CD4-positive, alpha-beta memory T cell (primary cell): ENCODE measurements around the gene TTC19. TPM values are rescaled to one million over a fixed set of nuclear protein-coding genes. Genes with fewer than 3 reads are reported as not detected.
A peak's percentile ranks its signal among the peaks of the same experiment; 100 is the strongest.

Experiments
- CTCF ChIA-PET: fragments of 350-600 bp; sonication (Branson Sonifier 250); formaldehyde crosslinking; loops from one replicate; lab custom pipeline; 2021; ENCODE audit warnings: inconsistent platforms; ENCODE audit not compliant: partially characterized antibody; lab: Charles Lee
- POLR2A ChIA-PET: fragments of 350-600 bp; sonication (Branson Sonifier 250); formaldehyde crosslinking; loops from one replicate; lab custom pipeline; 2021; ENCODE audit not compliant: partially characterized antibody; lab: Charles Lee
- DNase-seq, 5 donors: peaks; one replicate each; pipeline versions ENCODE4 v3.0.0 to v3.0.0-alpha.2; 2020 to 2022; ENCODE audit warnings: mixed read lengths in 1 of 5
- H3K27ac ChIP-seq: one replicate; pipeline ENCODE4 v1.7.0; 2013; ENCODE audit warnings: low read depth, low read length
- H3K27me3 ChIP-seq: 2 replicates; pipeline ENCODE4 v1.7.0; 2013; ENCODE audit warnings: mild to moderate bottlenecking, low read length, moderate library complexity; ENCODE audit not compliant: insufficient read depth
- H3K36me3 ChIP-seq: 2 replicates; pipeline ENCODE4 v1.7.0; 2013; ENCODE audit warnings: mild to moderate bottlenecking, low read length, moderate library complexity; ENCODE audit not compliant: insufficient read depth
- H3K4me1 ChIP-seq: 2 replicates; pipeline ENCODE4 v1.7.0; 2013; ENCODE audit warnings: mild to moderate bottlenecking, low read length, moderate library complexity; ENCODE audit not compliant: insufficient read depth
- H3K4me3 ChIP-seq, 2 donors: one replicate each; pipeline ENCODE4 v1.7.0; 2013; ENCODE audit warnings: low read length in 2 of 2, mild to moderate bottlenecking in 1 of 2
- H3K9me3 ChIP-seq, 2 donors: one replicate each; pipeline ENCODE4 v1.7.0; 2013; ENCODE audit warnings: low read length in 2 of 2, control low read depth in 1 of 2; ENCODE audit not compliant: control insufficient read depth in 1 of 2
- H3K27ac Mint-ChIP-seq, 7 donors: one replicate each; pipeline ENCODE4 v1.8.0; 2020 to 2021; ENCODE audit warnings: mixed read lengths in 7 of 7, mild to moderate bottlenecking in 6 of 7, inconsistent platforms in 3 of 7, moderate library complexity in 3 of 7
- H3K27me3 Mint-ChIP-seq, 2 donors: one replicate each; pipeline ENCODE4 v1.8.0; 2020 to 2021; ENCODE audit warnings: mixed read lengths in 2 of 2
- H3K36me3 Mint-ChIP-seq, 2 donors: one replicate each; pipeline ENCODE4 v1.8.0; 2020 to 2021; ENCODE audit warnings: mixed read lengths in 2 of 2, inconsistent platforms in 1 of 2, mild to moderate bottlenecking in 1 of 2
- H3K4me1 Mint-ChIP-seq, 4 donors: one replicate each; pipeline ENCODE4 v1.8.0; 2020 to 2021; ENCODE audit warnings: mixed read lengths in 4 of 4, mild to moderate bottlenecking in 1 of 4
- H3K4me3 Mint-ChIP-seq, 8 donors: one replicate each; pipeline ENCODE4 v1.8.0; 2020 to 2021; ENCODE audit warnings: mixed read lengths in 8 of 8, mild to moderate bottlenecking in 7 of 8, moderate library complexity in 6 of 8, inconsistent platforms in 3 of 8
- H3K9me3 Mint-ChIP-seq, 8 donors: one replicate each; pipeline ENCODE4 v1.8.0; 2020 to 2021; ENCODE audit warnings: mixed read lengths in 8 of 8, mild to moderate bottlenecking in 5 of 8, inconsistent platforms in 3 of 8, moderate library complexity in 1 of 8
- intact Hi-C: fragments of 100-400 bp; cut with micrococcal nuclease; formaldehyde crosslinking; loops from one replicate; pipeline ENCODE4 v1.15.1; 2023
- polyA plus RNA-seq, 2 donors: library from polyadenylated mRNA; unstranded; fragments of 300-500 nt; fragmentation: Illumina TruSeq; gene quantifications; one replicate each; pipeline ENCODE4 v1.2.3, GENCODE V29; 2021
- total RNA-seq, 2 experiments: library from RNA; stranded (reverse); gene quantifications; one replicate each; pipeline ENCODE4 v1.2.3, GENCODE V29; 2021

Gene TTC19
- total and polyA plus RNA-seq, 4 experiments from 2014 or later: 34.1 to 61.4 (median 37.1) TPM

GRCh38 chr17:15957206-15957605 lies 42.4 kb upstream of the TTC19 start:
- intact Hi-C loops: no loop called here
- H3K4me1 ChIP-seq: peaks cover 15% of the 10 kb centered on the region
- Mint-ChIP-seq H3K27ac (no peak overlapping the region), H3K9me3 (peaks cover 0 to 2% (median 0%) of the 10 kb centered on the region in 8 donors), H3K36me3 (no peaks in the 10 kb centered on the region), H3K4me1 (peaks cover 12 to 18% (median 16%) of the 10 kb centered on the region in 4 donors), H3K27me3 (no peaks in the 10 kb centered on the region), H3K4me3 (no peak overlapping the region)
- POLR2A ChIA-PET: no interaction called here
- no peak overlapping the region for H3K27ac ChIP-seq
- CTCF ChIA-PET: no interaction called here
- no peaks in the 10 kb centered on the region for H3K36me3 ChIP-seq
- H3K4me3 ChIP-seq: no peak overlapping the region
- no peaks in the 10 kb centered on the region for H3K9me3 ChIP-seq
- no peak for DNase-seq
- no peaks in the 10 kb centered on the region for H3K27me3 ChIP-seq

GRCh38 chr17:15957608-15958307 lies 41.9 kb upstream of the TTC19 start:
- Mint-ChIP-seq H3K27ac (no peak overlapping the region), H3K27me3 (no peaks in the 10 kb centered on the region), H3K4me1 (peaks cover 12 to 18% (median 16%) of the 10 kb centered on the region in 4 donors), H3K36me3 (no peaks in the 10 kb centered on the region), H3K9me3 (peaks cover 0 to 2% (median 0%) of the 10 kb centered on the region in 8 donors), H3K4me3 (no peak overlapping the region)
- Histone ChIP-seq H3K9me3 (no peaks in the 10 kb centered on the region), H3K36me3 (no peaks in the 10 kb centered on the region), H3K4me3 (no peak overlapping the region), H3K27me3 (no peaks in the 10 kb centered on the region), H3K27ac (no peak overlapping the region), H3K4me1 (peaks cover 15% of the 10 kb centered on the region)
- no peak for DNase-seq
- POLR2A ChIA-PET: interaction anchor here (2.3 kb wide), 1 partner anchor 42 kb away, joined by 10 read pairs; the partner anchor contains the start of genes TTC19 and ZSWIM7
- CTCF ChIA-PET: no interaction called here
- intact Hi-C loops: no loop called here

DNA sequence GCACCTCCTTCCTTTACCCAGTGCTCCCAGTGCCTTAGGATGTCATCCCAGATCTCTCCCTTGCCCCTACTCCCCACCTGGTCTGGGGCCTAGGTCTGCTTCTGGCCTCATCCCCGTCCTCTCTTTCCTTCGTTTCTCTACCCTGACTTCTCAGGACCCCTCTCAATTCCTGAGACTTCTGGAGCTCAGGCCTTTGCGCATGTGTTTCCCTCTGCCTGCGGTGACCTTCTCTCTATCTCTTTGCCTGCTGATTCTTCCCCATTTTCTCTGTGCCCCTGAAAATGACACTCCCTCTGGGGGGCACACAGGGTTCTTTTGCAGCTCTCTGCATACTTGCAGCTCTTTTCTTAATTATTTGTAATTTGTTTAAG lies 41.2 kb upstream of the TTC19 start:
- Mint-ChIP-seq H3K27ac (peak overlapping the region in 1 of 7 donors; percentile 72), H3K27me3 (no peaks in the 10 kb centered on the region), H3K36me3 (no peaks in the 10 kb centered on the region), H3K4me1 (peaks cover 12 to 18% (median 16%) of the 10 kb centered on the region in 4 donors), H3K9me3 (peaks cover 0 to 2% (median 0%) of the 10 kb centered on the region in 8 donors), H3K4me3 (no peak overlapping the region)
- Histone ChIP-seq H3K9me3 (no peaks in the 10 kb centered on the region), H3K36me3 (no peaks in the 10 kb centered on the region), H3K4me3 (no peak overlapping the region), H3K4me1 (peaks cover 15% of the 10 kb centered on the region), H3K27ac (no peak overlapping the region), H3K27me3 (no peaks in the 10 kb centered on the region)
- intact Hi-C loops: no loop called here
- CTCF ChIA-PET: interaction anchor here (1.1 kb wide), 1 partner anchor 12 kb away, joined by 3 read pairs; no protein-coding TSS in a partner anchor
- no peak for DNase-seq
- POLR2A ChIA-PET: interaction anchor here (1.3 to 2.3 kb wide), 2 partner anchors 9 to 41 kb away, joined by 3 to 10 read pairs; partner anchors contain the start of genes TTC19 and ZSWIM7

- Histone ChIP-seq H3K4me1 (peaks cover 12% of the 10 kb centered on the region), H3K9me3 (no peaks in the 10 kb centered on the region), H3K27me3 (no peaks in the 10 kb centered on the region), H3K36me3 (no peaks in the 10 kb centered on the region), H3K4me3 (no peak overlapping the region), H3K27ac (no peak overlapping the region)
- Mint-ChIP-seq H3K27me3 (peaks cover 3 to 9% of the 10 kb centered on the region in 2 donors), H3K4me3 (no peak overlapping the region), H3K4me1 (peaks cover 8 to 16% (median 9%) of the 10 kb centered on the region in 4 donors), H3K27ac (no peak overlapping the region), H3K36me3 (no peaks in the 10 kb centered on the region), H3K9me3 (no peaks in the 10 kb centered on the region)
- CTCF ChIA-PET: no interaction called here
- DNase-seq: no peak
- POLR2A ChIA-PET: no interaction called here
- intact Hi-C loops: no loop called here
Observed at GRCh38 chr17:15963670-15964110, 35.9 kb upstream of the TTC19 start.

GRCh38 chr17:15965528-15965927 lies 34.1 kb upstream of the TTC19 start:
- no peak for DNase-seq
- H3K9me3 ChIP-seq: no peaks in the 10 kb centered on the region
- H3K36me3 ChIP-seq: no peaks in the 10 kb centered on the region
- Mint-ChIP-seq H3K4me1 (peaks cover 0 to 4% (median under 1%) of the 10 kb centered on the region in 4 donors), H3K36me3 (no peaks in the 10 kb centered on the region), H3K27ac (no peak overlapping the region), H3K27me3 (peaks cover 7 to 11% of the 10 kb centered on the region in 2 donors), H3K9me3 (no peaks in the 10 kb centered on the region), H3K4me3 (no peak overlapping the region)
- H3K4me1 ChIP-seq: no peaks in the 10 kb centered on the region
- no peak overlapping the region for H3K27ac ChIP-seq
- intact Hi-C loops: no loop called here
- H3K27me3 ChIP-seq: no peaks in the 10 kb centered on the region
- H3K4me3 ChIP-seq: no peak overlapping the region
- ChIA-PET POLR2A (no interaction called here), CTCF (interaction anchor here (1.3 kb wide), 1 partner anchor 17 kb away, joined by 4 read pairs; no protein-coding TSS in a partner anchor)

DNA sequence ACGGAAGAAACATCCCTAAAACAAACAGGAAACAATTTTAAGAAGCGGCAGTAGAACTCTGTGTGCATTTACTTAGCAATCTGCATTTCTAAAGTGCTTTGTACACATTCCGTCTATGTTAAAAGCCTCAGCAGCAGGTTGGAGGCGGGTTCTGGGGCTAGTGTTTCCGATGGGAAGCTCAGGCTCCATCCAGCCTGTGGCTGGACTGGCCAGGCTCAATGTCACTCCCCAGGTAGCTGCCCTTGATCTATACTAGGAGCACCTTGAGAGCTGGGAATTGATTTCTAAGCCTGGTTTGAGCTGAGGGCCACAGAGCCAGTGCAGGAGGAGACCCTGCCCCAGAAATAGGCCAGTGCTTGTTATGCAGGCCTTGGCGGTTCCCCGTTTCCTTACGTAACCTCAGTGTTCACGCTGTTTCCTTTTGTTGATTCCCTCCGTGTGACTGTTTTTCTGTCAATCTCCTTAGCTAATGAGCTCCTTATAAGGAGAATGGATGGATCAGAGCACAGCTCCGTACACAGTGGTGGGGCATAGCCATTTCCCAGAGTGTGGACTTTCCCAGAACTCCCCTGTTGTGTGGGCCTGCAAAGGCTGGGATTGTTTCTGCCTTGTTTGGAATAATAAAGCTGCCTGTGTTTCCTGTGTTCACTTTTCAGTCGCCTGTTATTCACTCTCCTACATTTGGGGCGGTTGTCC lies 33.3 kb upstream of the TTC19 start:
- Mint-ChIP-seq H3K27ac (peak overlapping the region in 1 of 7 donors; percentile 48), H3K9me3 (no peaks in the 10 kb centered on the region), H3K4me3 (peak overlapping the region in 1 of 8 donors; percentile 22), H3K36me3 (no peaks in the 10 kb centered on the region), H3K27me3 (peaks cover 7 to 11% of the 10 kb centered on the region in 2 donors), H3K4me1 (peaks cover 0 to 4% (median under 1%) of the 10 kb centered on the region in 4 donors)
- Histone ChIP-seq H3K36me3 (no peaks in the 10 kb centered on the region), H3K4me3 (no peak overlapping the region), H3K27ac (no peak overlapping the region), H3K4me1 (no peaks in the 10 kb centered on the region), H3K27me3 (no peaks in the 10 kb centered on the region), H3K9me3 (no peaks in the 10 kb centered on the region)
- CTCF ChIA-PET: no interaction called here
- intact Hi-C loops: no loop called here
- POLR2A ChIA-PET: interaction anchor here (0.6 kb wide), 1 partner anchor 20 kb away, joined by 3 read pairs; no protein-coding TSS in a partner anchor
- DNase-seq: no peak

DNA sequence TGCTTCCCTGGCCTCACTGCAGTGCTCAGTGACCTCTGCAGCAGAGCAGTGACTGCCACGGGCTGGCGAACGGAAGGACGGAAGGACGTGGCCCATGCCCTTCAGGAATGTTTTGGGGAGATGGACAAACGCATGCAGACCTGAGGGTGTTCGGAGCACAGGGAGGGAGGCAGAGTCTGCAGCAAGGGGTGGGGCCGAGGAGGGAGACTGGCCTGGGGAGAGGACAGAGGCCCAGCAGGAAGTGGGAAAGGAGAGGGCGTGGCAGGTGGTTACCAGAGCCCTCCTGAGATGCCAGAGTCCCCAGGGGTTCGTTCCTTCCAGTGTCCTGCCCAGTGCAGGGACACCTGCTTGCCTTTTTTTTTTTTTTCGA lies 32.8 kb upstream of the TTC19 start:
- no peak for DNase-seq
- intact Hi-C loops: no loop called here
- CTCF ChIA-PET: no interaction called here
- Mint-ChIP-seq H3K4me3 (peak overlapping the region in 1 of 8 donors; percentile 22), H3K4me1 (peaks cover 0 to 4% (median under 1%) of the 10 kb centered on the region in 4 donors), H3K27me3 (peaks cover 7 to 11% of the 10 kb centered on the region in 2 donors), H3K27ac (peak overlapping the region in 1 of 7 donors; percentile 48), H3K36me3 (no peaks in the 10 kb centered on the region), H3K9me3 (no peaks in the 10 kb centered on the region)
- no peak overlapping the region for H3K4me3 ChIP-seq
- no peaks in the 10 kb centered on the region for H3K9me3 ChIP-seq
- no peak overlapping the region for H3K27ac ChIP-seq
- H3K27me3 ChIP-seq: no peaks in the 10 kb centered on the region
- POLR2A ChIA-PET: no interaction called here
- no peaks in the 10 kb centered on the region for H3K36me3 ChIP-seq
- H3K4me1 ChIP-seq: no peaks in the 10 kb centered on the region
